GM12892 (cell line): ENCODE data around the gene FOLR3.

ENCODE experiments used
- POLR2A ChIP-seq: IDR thresholded peaks from 2 replicates; pipeline ENCODE4 v1.6.1; 2011; ENCODE audit warnings: low read depth, low read length, control low read depth
- POLR2AphosphoS5 ChIP-seq: IDR thresholded peaks from 2 replicates; pipeline ENCODE4 v1.6.1; 2011; ENCODE audit warnings: low read depth, low read length, control low read depth

- TF ChIP-seq POLR2AphosphoS5 (no peak), POLR2A (no peak)
Measured at GRCh38 chr11:72088076-72088808, 47.3 kb upstream of the FOLR3 start.
